ENCODE results near the gene ABL1.

DNA sequence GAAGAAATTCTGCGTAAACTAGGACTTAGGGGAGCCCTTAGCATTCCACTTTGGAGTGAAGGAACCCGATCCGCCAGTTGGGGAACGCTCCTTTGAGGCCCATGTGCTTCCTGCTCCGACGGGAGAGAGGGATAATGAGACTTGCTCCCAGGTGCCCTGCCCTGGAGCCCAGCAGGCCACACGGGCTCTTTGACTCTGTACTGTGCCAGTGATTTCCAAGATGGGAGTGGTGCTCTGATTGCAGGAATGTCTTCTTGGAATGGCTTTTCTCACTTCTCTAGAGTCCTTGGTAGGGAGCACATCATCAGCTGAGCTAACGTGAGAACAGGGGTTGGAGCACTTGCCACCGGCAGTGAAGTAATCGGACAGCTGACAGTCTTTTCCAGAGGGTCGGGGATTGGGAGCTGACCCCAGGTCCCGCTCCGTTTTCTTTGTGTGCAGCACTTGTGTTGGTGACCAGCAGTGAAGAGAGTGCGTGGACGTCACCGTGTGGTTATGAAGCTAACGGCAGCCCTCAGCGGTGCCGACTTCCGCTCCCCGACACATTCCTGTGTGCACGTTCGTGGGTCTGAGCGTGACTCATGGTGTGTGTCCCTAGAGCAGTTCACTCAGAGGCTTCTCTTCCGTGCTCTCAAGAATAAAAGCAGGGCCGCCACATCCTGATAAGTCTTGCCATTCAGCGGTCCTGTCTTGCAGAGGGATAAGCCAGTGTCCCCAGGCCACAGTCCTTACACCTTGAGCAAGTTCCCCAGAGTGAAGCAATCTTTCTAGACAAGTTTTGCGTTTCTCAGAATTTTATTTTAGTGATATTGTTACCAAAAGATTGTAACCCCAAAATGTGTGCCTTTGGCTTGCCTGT is 25.6 kb downstream of the ABL1 start:
- TF ChIP-seq, protein P1, sequence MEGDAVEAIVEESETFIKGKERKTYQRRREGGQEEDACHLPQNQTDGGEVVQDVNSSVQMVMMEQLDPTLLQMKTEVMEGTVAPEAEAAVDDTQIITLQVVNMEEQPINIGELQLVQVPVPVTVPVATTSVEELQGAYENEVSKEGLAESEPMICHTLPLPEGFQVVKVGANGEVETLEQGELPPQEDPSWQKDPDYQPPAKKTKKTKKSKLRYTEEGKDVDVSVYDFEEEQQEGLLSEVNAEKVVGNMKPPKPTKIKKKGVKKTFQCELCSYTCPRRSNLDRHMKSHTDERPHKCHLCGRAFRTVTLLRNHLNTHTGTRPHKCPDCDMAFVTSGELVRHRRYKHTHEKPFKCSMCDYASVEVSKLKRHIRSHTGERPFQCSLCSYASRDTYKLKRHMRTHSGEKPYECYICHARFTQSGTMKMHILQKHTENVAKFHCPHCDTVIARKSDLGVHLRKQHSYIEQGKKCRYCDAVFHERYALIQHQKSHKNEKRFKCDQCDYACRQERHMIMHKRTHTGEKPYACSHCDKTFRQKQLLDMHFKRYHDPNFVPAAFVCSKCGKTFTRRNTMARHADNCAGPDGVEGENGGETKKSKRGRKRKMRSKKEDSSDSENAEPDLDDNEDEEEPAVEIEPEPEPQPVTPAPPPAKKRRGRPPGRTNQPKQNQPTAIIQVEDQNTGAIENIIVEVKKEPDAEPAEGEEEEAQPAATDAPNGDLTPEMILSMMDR (IDR thresholded peaks at IDR 0.05), result peak in 3 of 6 experiments; percentile 14 to 33 (median 25)
- no peak for TF ChIP-seq POLR2A (IDR thresholded peaks at IDR 0.05)

All from esophagus squamous epithelium (tissue), 4 donors.